ENCODE measurements around the gene CNTFR. TPM values are rescaled to one million over a fixed set of nuclear protein-coding genes. Genes with fewer than 3 reads are reported as not detected.

Gene CNTFR
- total and polyA plus RNA-seq, 2 of the 8 experiments (the other 6 are each of a cell fraction or from before 2014, with no cell fraction given), result 1.2 to 4.2 TPM

DNA sequence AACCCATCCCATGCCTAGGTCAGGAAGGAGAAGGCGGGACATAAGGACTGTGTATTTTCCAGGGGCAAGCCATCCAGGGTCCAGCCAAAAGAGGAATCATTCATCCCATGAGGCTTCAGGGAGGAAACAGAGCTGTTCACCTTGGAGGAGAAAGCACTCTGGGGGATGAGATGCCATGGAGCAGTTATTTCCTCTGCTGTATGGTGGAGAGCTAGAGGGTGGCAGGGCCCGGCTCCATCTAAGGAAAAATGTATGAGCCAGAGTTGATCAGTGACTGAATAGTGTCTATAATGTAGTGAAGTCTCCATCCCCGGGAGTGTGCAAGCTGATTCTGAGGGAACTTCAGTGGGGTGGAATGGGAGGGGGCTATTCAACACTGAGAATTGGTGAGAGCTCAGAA is 74.7 kb downstream of the CNTFR start:
- whole genome bisulfite sequencing, 2 experiments (ENCODE audit: extremely low coverage in 1 of 2, insufficient coverage in 1 of 2, insufficient read length in 1 of 2, insufficient replicate concordance in 2 of 2, low coverage in 1 of 2, low lambda C conversion rate in 2 of 2, missing lambda C conversion rate in 1 of 2), result 70% methylated on average over 3 of the region's 3 CpGs; no CpG with 5 or more reads in 1 of the 2 experiments
- TF ChIP-seq EZH2 (IDR thresholded peaks at IDR 0.05; ENCODE audit: low read depth, low read length, severe bottlenecking) (no peak), NANOG (IDR thresholded peaks at IDR 0.05; ENCODE audit: insufficient read depth, low read depth, low read length, poor library complexity, severe bottlenecking) (no peak), CHD2 (IDR thresholded peaks at IDR 0.05; ENCODE audit: low read length) (no peak), KDM4A (IDR thresholded peaks at IDR 0.05; ENCODE audit: low read depth, low read length, severe bottlenecking) (no peak), CTCF (IDR thresholded peaks at IDR 0.05; ENCODE audit: control extremely low read depth in 1 of 3, insufficient read depth in 1 of 3, low read depth in 1 of 3, low read length in 3 of 3) (no peak), CHD1 (IDR thresholded peaks at IDR 0.05; ENCODE audit: low read depth, low read length) (no peak), EGR1 (IDR thresholded peaks at IDR 0.05; ENCODE audit: borderline replicate concordance, low read depth, low read length) (no peak), CBX5 (IDR thresholded peaks at IDR 0.05; ENCODE audit: low read depth, low read length) (no peak), EP300 (IDR thresholded peaks at IDR 0.05; ENCODE audit: borderline replicate concordance in 1 of 2, low read depth in 2 of 2, low read length in 2 of 2) (no peak)
- TF ChIP-seq, protein P1, sequence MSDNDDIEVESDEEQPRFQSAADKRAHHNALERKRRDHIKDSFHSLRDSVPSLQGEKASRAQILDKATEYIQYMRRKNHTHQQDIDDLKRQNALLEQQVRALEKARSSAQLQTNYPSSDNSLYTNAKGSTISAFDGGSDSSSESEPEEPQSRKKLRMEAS (IDR thresholded peaks at IDR 0.05), result no peak

More for the DNA sequence above, 74.7 kb downstream of the CNTFR start:
- Histone ChIP-seq H2AFZ (ENCODE audit: low read length) (no peak overlapping the region), H3K23me2 (ENCODE audit: low read depth, low read length) (no peaks in the 10 kb centered on the region), H2BK120ac (replicated peaks; ENCODE audit: low read depth, low read length) (no peak overlapping the region), H2BK12ac (ENCODE audit: low read depth, low read length) (no peak overlapping the region), H3K23ac (ENCODE audit: insufficient read length) (no peak overlapping the region), H3K9ac (replicated peaks in 1 of 4; ENCODE audit: extremely low read depth in 1 of 4, low read depth in 3 of 4, low read length in 3 of 4) (no peak overlapping the region), H3K18ac (ENCODE audit: extremely low read depth, low read length) (no peak overlapping the region), H4K8ac (ENCODE audit: extremely low read depth, insufficient read depth, low read length) (no peak overlapping the region; the same call in 1 of the 2 replicates), H3K4me3 (ENCODE audit: extremely low read depth in 1 of 4, insufficient read depth in 2 of 4, low read depth in 3 of 4, low read length in 4 of 4) (no peak overlapping the region), H4K91ac (replicated peaks; ENCODE audit: insufficient read length, low read length) (no peak overlapping the region), H4K5ac (ENCODE audit: insufficient read length, low read depth, low read length) (no peak overlapping the region), H3K9me3 (ENCODE audit: insufficient read depth in 2 of 2, low read depth in 1 of 2, low read length in 1 of 2) (no peaks in the 10 kb centered on the region), H3K14ac (ENCODE audit: insufficient read length) (no peak overlapping the region), H2AK5ac (ENCODE audit: low read depth, low read length) (0 out of 2 replicates have a peak overlapping the region, but pooled peaks have one; percentile 18), H3K27me3 (replicated peaks in 1 of 4; ENCODE audit: control insufficient read depth in 3 of 4, extremely low read depth in 1 of 4, insufficient read depth in 3 of 4, low read length in 3 of 4) (no peaks in the 10 kb centered on the region; a peak in 1 of 7 replicates), H3K79me1 (ENCODE audit: low read depth, low read length) (no peaks in the 10 kb centered on the region), H2BK20ac (ENCODE audit: low read length) (no peak overlapping the region), H3K56ac (replicated peaks; ENCODE audit: insufficient read length, low read depth, low read length) (no peak overlapping the region), H2BK15ac (ENCODE audit: low read length) (no peak overlapping the region), H3K27ac (ENCODE audit: low read depth, low read length) (no peak overlapping the region), H3K4me2 (ENCODE audit: insufficient read depth in 1 of 2, low read depth in 2 of 2, low read length in 2 of 2) (no peak overlapping the region), H3K79me2 (ENCODE audit: control insufficient read depth in 1 of 2, insufficient read depth in 2 of 2, low read length in 2 of 2) (no peaks in the 10 kb centered on the region), H3K4me1 (replicated peaks in 1 of 4; ENCODE audit: control insufficient read depth in 3 of 4, insufficient read depth in 4 of 4, low read length in 3 of 4) (peaks cover 16 to 33% (median 22%) of the 10 kb centered on the region in 4 experiments), H4K20me1 (replicated peaks in 1 of 2; ENCODE audit: control insufficient read depth in 1 of 2, insufficient read depth in 2 of 2, low read length in 2 of 2) (no peaks in the 10 kb centered on the region), H3K4ac (replicated peaks; ENCODE audit: insufficient read length, low read depth, low read length) (no peak overlapping the region), H3K36me3 (ENCODE audit: control insufficient read depth in 2 of 4, insufficient read depth in 4 of 4, low read length in 3 of 4) (no peaks in the 10 kb centered on the region), H2BK5ac (ENCODE audit: low read depth, low read length) (no peak overlapping the region)
- FAIRE-seq, result no peak
- DNase-seq (ENCODE audit: low read depth in 1 of 2, low spot score in 2 of 2), result no peak
- POLR2A ChIA-PET (ENCODE audit: partially characterized antibody), result interaction anchor here (2.2 kb wide), 1 partner anchor 12 kb away, joined by 6 read pairs; no protein-coding TSS in a partner anchor
- CTCF ChIA-PET (ENCODE audit: partially characterized antibody), result interaction anchor here (0.8 to 7.9 kb wide), 10 partner anchors 9 to 111 kb away, joined by 3 to 114 read pairs (median 4); no protein-coding TSS in a partner anchor

All from H1 (cell line).